ENCODE results near the gene SLC6A2.

SLC6A2 gene

GRCh38 chr16:55736671-55737070 is 80.9 kb downstream of the SLC6A2 start:
- H3K79me2 ChIP-seq (ENCODE audit: low read length) = no peaks in the 10 kb centered on the region
- no peak overlapping the region for H3K4me3 ChIP-seq (ENCODE audit: low read length)
- no peak for DNase-seq
- TF ChIP-seq EZH2phosphoT487 (IDR thresholded peaks at IDR 0.05; ENCODE audit: low read length) (no peak), CTCF (IDR thresholded peaks at IDR 0.05; ENCODE audit: low read length) (no peak), EZH2 (optimal IDR thresholded peaks at IDR 0.05; ENCODE audit: low read depth, low read length) (no peak)
- H3K4me2 ChIP-seq (ENCODE audit: low read depth, low read length) = no peak overlapping the region
- no peaks in the 10 kb centered on the region for H3K36me3 ChIP-seq (replicated peaks; ENCODE audit: insufficient read depth, low read length)
- H2AFZ ChIP-seq (ENCODE audit: low read length) = no peak overlapping the region
- H4K20me1 ChIP-seq (ENCODE audit: insufficient read depth, low read length) = no peaks in the 10 kb centered on the region
- no peaks in the 10 kb centered on the region for H3K4me1 ChIP-seq (ENCODE audit: low read length)
- no peak overlapping the region for H3K9ac ChIP-seq (ENCODE audit: low read length)
- no peaks in the 10 kb centered on the region for H3K9me3 ChIP-seq (replicated peaks; ENCODE audit: insufficient read depth, low read length)
- H3K27ac ChIP-seq (ENCODE audit: low read length) = no peak overlapping the region
- H3F3A ChIP-seq (ENCODE audit: insufficient read depth, low read length) = no peaks in the 10 kb centered on the region
- no peaks in the 10 kb centered on the region for H3K27me3 ChIP-seq (replicated peaks; ENCODE audit: insufficient read depth, low read length)
- H3K9me2 ChIP-seq (replicated peaks; ENCODE audit: insufficient read depth, low read length) = no peaks in the 10 kb centered on the region

GRCh38 chr16:55737318-55737717 is 81.5 kb downstream of the SLC6A2 start:
- Histone ChIP-seq H4K20me1 (ENCODE audit: insufficient read depth, low read length) (no peaks in the 10 kb centered on the region), H3K9ac (ENCODE audit: low read length) (no peak overlapping the region), H3K27me3 (replicated peaks; ENCODE audit: insufficient read depth, low read length) (no peaks in the 10 kb centered on the region), H2AFZ (ENCODE audit: low read length) (no peak overlapping the region), H3K9me2 (replicated peaks; ENCODE audit: insufficient read depth, low read length) (no peaks in the 10 kb centered on the region), H3F3A (ENCODE audit: insufficient read depth, low read length) (no peaks in the 10 kb centered on the region), H3K27ac (ENCODE audit: low read length) (no peak overlapping the region), H3K4me2 (ENCODE audit: low read depth, low read length) (no peak overlapping the region), H3K36me3 (replicated peaks; ENCODE audit: insufficient read depth, low read length) (no peaks in the 10 kb centered on the region), H3K4me3 (ENCODE audit: low read length) (no peak overlapping the region), H3K4me1 (ENCODE audit: low read length) (no peaks in the 10 kb centered on the region), H3K79me2 (ENCODE audit: low read length) (no peaks in the 10 kb centered on the region), H3K9me3 (replicated peaks; ENCODE audit: insufficient read depth, low read length) (no peaks in the 10 kb centered on the region)
- DNase-seq = no peak
- TF ChIP-seq CTCF (IDR thresholded peaks at IDR 0.05; ENCODE audit: low read length) (no peak), EZH2 (optimal IDR thresholded peaks at IDR 0.05; ENCODE audit: low read depth, low read length) (no peak), EZH2phosphoT487 (IDR thresholded peaks at IDR 0.05; ENCODE audit: low read length) (no peak)

GRCh38 chr16:55737966-55738365 is 82.2 kb downstream of the SLC6A2 start:
- Histone ChIP-seq H3K36me3 (replicated peaks; ENCODE audit: insufficient read depth, low read length) (no peaks in the 10 kb centered on the region), H3K27me3 (replicated peaks; ENCODE audit: insufficient read depth, low read length) (no peaks in the 10 kb centered on the region), H3K4me3 (ENCODE audit: low read length) (no peak overlapping the region), H3K27ac (ENCODE audit: low read length) (no peak overlapping the region), H3K9me2 (replicated peaks; ENCODE audit: insufficient read depth, low read length) (no peaks in the 10 kb centered on the region), H3K9ac (ENCODE audit: low read length) (no peak overlapping the region), H3K79me2 (ENCODE audit: low read length) (no peaks in the 10 kb centered on the region), H3F3A (ENCODE audit: insufficient read depth, low read length) (no peaks in the 10 kb centered on the region), H4K20me1 (ENCODE audit: insufficient read depth, low read length) (no peaks in the 10 kb centered on the region), H3K9me3 (replicated peaks; ENCODE audit: insufficient read depth, low read length) (no peaks in the 10 kb centered on the region), H3K4me2 (ENCODE audit: low read depth, low read length) (no peak overlapping the region), H3K4me1 (ENCODE audit: low read length) (no peaks in the 10 kb centered on the region), H2AFZ (ENCODE audit: low read length) (no peak overlapping the region)
- no peak for DNase-seq
- TF ChIP-seq EZH2 (optimal IDR thresholded peaks at IDR 0.05; ENCODE audit: low read depth, low read length) = no peak
- no peak for TF ChIP-seq CTCF (IDR thresholded peaks at IDR 0.05; ENCODE audit: low read length)
- TF ChIP-seq EZH2phosphoT487 (IDR thresholded peaks at IDR 0.05; ENCODE audit: low read length) = no peak
